A673 (cell line): ENCODE data around the gene ZBTB2.

Experiments
- CTCF ChIP-seq: fragments of 300-800, 200-600 bp; sonication (generic); conservative IDR thresholded peaks from 2 replicates; pipeline ENCODE4 v1.5.1; 2017; ENCODE audit warnings: low read depth, mild to moderate bottlenecking, antibody characterized with exemption, low read length, moderate library complexity, mixed read lengths
- EZH2 ChIP-seq: fragments of 200-600 bp; sonication (generic); IDR thresholded peaks from 2 replicates; pipeline ENCODE4 v1.6.1; 2017; ENCODE audit warnings: borderline replicate concordance, low read depth, mild to moderate bottlenecking, mixed read lengths, antibody characterized with exemption, low read length; ENCODE audit not compliant: poor library complexity, severe bottlenecking

- TF ChIP-seq EZH2 (no peak), CTCF (no peak)
Measured at GRCh38 chr6:151414641-151415260, 23.4 kb upstream of the ZBTB2 start.
